H1 (cell line): ENCODE measurements around the gene UBE2F. TPM values are rescaled to one million over a fixed set of nuclear protein-coding genes. Genes with fewer than 3 reads are reported as not detected.
A peak's percentile ranks its signal among the peaks of the same experiment; 100 is the strongest.

Source experiments
- CTCF ChIA-PET: fragments of 300-600 bp; sonication (Branson Sonifier 250); formaldehyde crosslinking; loops from one replicate; lab custom pipeline; 2021; ENCODE audit not compliant: partially characterized antibody; lab: Charles Lee
- POLR2A ChIA-PET: fragments of 300-600 bp; sonication (Branson Sonifier 250); formaldehyde crosslinking; loops from one replicate; lab custom pipeline; 2021; ENCODE audit warnings: inconsistent platforms; ENCODE audit not compliant: partially characterized antibody; lab: Charles Lee
- DNase-seq, 2 experiments: peaks; one replicate each; pipeline versions ENCODE4 v3.0.0 to v3.0.0-alpha.2; 2010 to 2022; ENCODE audit warnings: low spot score in 2 of 2, low read depth in 1 of 2, mixed read lengths in 1 of 2
- FAIRE-seq: peaks from 2 replicates; lab custom pipeline; 2011; peaks lifted over from hg19 to GRCh38; lab: Jason Lieb, UNC
- H2AFZ ChIP-seq: 2 replicates; pipeline ENCODE4 v1.8.1; 2012; ENCODE audit warnings: low read length, inconsistent platforms
- H2AK5ac ChIP-seq: 2 replicates; pipeline ENCODE4 v1.6.1; 2013; ENCODE audit warnings: low read depth, low read length
- H2BK120ac ChIP-seq: replicated peaks from 2 replicates; pipeline ENCODE3; 2013; ENCODE audit warnings: low read depth, low read length, inconsistent platforms
- H2BK12ac ChIP-seq: 2 replicates; pipeline ENCODE4 v1.6.1; 2013; ENCODE audit warnings: low read depth, low read length
- H2BK15ac ChIP-seq: 2 replicates; pipeline ENCODE4 v1.6.1; 2013; ENCODE audit warnings: low read length
- H2BK20ac ChIP-seq: 2 replicates; pipeline ENCODE4 v1.6.1; 2013; ENCODE audit warnings: low read length
- H2BK5ac ChIP-seq: 2 replicates; pipeline ENCODE4 v1.6.1; 2013; ENCODE audit warnings: low read depth, low read length
- H3K14ac ChIP-seq: 2 replicates; pipeline ENCODE4 v1.6.1; 2013; ENCODE audit warnings: inconsistent platforms; ENCODE audit not compliant: insufficient read length
- H3K18ac ChIP-seq: 2 replicates; pipeline ENCODE4 v1.6.1; 2013; ENCODE audit warnings: low read length; ENCODE audit errors: extremely low read depth
- H3K23ac ChIP-seq: 2 replicates; pipeline ENCODE4 v1.6.1; 2013; ENCODE audit warnings: inconsistent platforms; ENCODE audit not compliant: insufficient read length
- H3K23me2 ChIP-seq: 2 replicates; pipeline ENCODE4 v1.6.1; 2013; ENCODE audit warnings: low read depth, low read length
- H3K27ac ChIP-seq: 2 replicates; pipeline ENCODE4 v1.6.1; 2011; ENCODE audit warnings: low read depth, low read length, inconsistent platforms
- H3K27me3 ChIP-seq, 4 experiments: replicated peaks in 1 of 4; 1 replicate in 1 of 4; 2 replicates in 3 of 4; pipeline versions ENCODE4 v1.6.1 to v1.8.1; 2011 to 2013; ENCODE audit warnings: low read length in 3 of 4, mild to moderate bottlenecking in 3 of 4, inconsistent platforms in 2 of 4, mixed read lengths in 2 of 4, moderate library complexity in 1 of 4; ENCODE audit not compliant: control insufficient read depth in 3 of 4, insufficient read depth in 3 of 4; ENCODE audit errors: extremely low read depth in 1 of 4
- H3K36me3 ChIP-seq, 4 experiments: 2 replicates each; pipeline versions ENCODE4 v1.6.1 to v1.8.1; 2011 to 2013; ENCODE audit warnings: mild to moderate bottlenecking in 4 of 4, low read length in 3 of 4, moderate library complexity in 2 of 4, control low read depth in 1 of 4, inconsistent platforms in 1 of 4; ENCODE audit not compliant: insufficient read depth in 4 of 4, control insufficient read depth in 2 of 4
- H3K4ac ChIP-seq: replicated peaks from 2 replicates; pipeline ENCODE3; 2013; ENCODE audit warnings: low read length, low read depth, mixed read lengths, inconsistent platforms; ENCODE audit not compliant: insufficient read length
- H3K4me1 ChIP-seq, 4 experiments: replicated peaks in 1 of 4; 1 replicate in 1 of 4; 2 replicates in 3 of 4; pipeline versions ENCODE4 v1.6.1 to v1.8.1; 2011 to 2013; ENCODE audit warnings: low read length in 3 of 4, inconsistent platforms in 2 of 4, mixed read lengths in 1 of 4; ENCODE audit not compliant: insufficient read depth in 4 of 4, control insufficient read depth in 3 of 4
- H3K4me2 ChIP-seq, 2 experiments: 2 replicates each; pipeline versions ENCODE4 v1.6.1 to v1.8.1; 2011 to 2013; ENCODE audit warnings: low read depth in 2 of 2, low read length in 2 of 2, control low read depth in 1 of 2, inconsistent platforms in 1 of 2, mild to moderate bottlenecking in 1 of 2; ENCODE audit not compliant: insufficient read depth in 1 of 2
- H3K4me3 ChIP-seq, 4 experiments: fragments of 200-600, 300-600 bp in 1 of 4; sonication (generic), shearing (Covaris generic), sonication (Bioruptor Twin) in 1 of 4; 2 replicates each; pipeline versions ENCODE4 v1.5.1 to v1.8.1; 2011 to 2016; ENCODE audit warnings: low read length in 4 of 4, low read depth in 3 of 4, control low read depth in 2 of 4, inconsistent platforms in 2 of 4, mild to moderate bottlenecking in 2 of 4, mixed read lengths in 1 of 4, moderate library complexity in 1 of 4; ENCODE audit not compliant: insufficient read depth in 2 of 4; ENCODE audit errors: extremely low read depth in 1 of 4
- H3K56ac ChIP-seq: replicated peaks from 2 replicates; pipeline ENCODE3; 2013; ENCODE audit warnings: low read depth, mild to moderate bottlenecking, mixed read lengths, low read length, inconsistent platforms; ENCODE audit not compliant: insufficient read length
- H3K79me1 ChIP-seq: 2 replicates; pipeline ENCODE4 v1.6.1; 2013; ENCODE audit warnings: low read depth, low read length, control low read depth
- H3K79me2 ChIP-seq, 2 experiments: 2 replicates each; pipeline versions ENCODE4 v1.6.1 to v1.8.1; 2012 to 2013; ENCODE audit warnings: low read length in 2 of 2, mild to moderate bottlenecking in 2 of 2, inconsistent platforms in 1 of 2; ENCODE audit not compliant: insufficient read depth in 2 of 2, control insufficient read depth in 1 of 2
- H3K9ac ChIP-seq, 4 experiments: replicated peaks in 1 of 4; 1 replicate in 1 of 4; 2 replicates in 3 of 4; pipeline versions ENCODE4 v1.6.1 to v1.8.1; 2011 to 2013; ENCODE audit warnings: low read depth in 3 of 4, low read length in 3 of 4, control low read depth in 2 of 4, mild to moderate bottlenecking in 2 of 4, moderate library complexity in 2 of 4, inconsistent platforms in 1 of 4; ENCODE audit errors: extremely low read depth in 1 of 4
- H3K9me3 ChIP-seq, 2 experiments: 2 replicates each; pipeline versions ENCODE4 v1.6.1 to v1.8.1; 2012 to 2013; ENCODE audit warnings: mild to moderate bottlenecking in 2 of 2, moderate library complexity in 2 of 2, control low read depth in 1 of 2, inconsistent platforms in 1 of 2, low read depth in 1 of 2, low read length in 1 of 2, mixed read lengths in 1 of 2; ENCODE audit not compliant: insufficient read depth in 2 of 2
- H4K20me1 ChIP-seq, 2 experiments: replicated peaks in 1 of 2; 2 replicates each; pipeline versions ENCODE3 to v1.8.1; 2011 to 2013; ENCODE audit warnings: inconsistent platforms in 2 of 2, low read length in 2 of 2, mild to moderate bottlenecking in 1 of 2; ENCODE audit not compliant: insufficient read depth in 2 of 2, control insufficient read depth in 1 of 2
- H4K5ac ChIP-seq: 2 replicates; pipeline ENCODE4 v1.6.1; 2013; ENCODE audit warnings: low read length, low read depth, mixed read lengths, inconsistent platforms; ENCODE audit not compliant: insufficient read length
- H4K8ac ChIP-seq: 2 replicates; pipeline ENCODE4 v1.8.0; 2013; ENCODE audit warnings: mild to moderate bottlenecking, moderate library complexity, low read length, inconsistent platforms; ENCODE audit not compliant: insufficient read depth; ENCODE audit errors: extremely low read depth
- H4K91ac ChIP-seq: replicated peaks from 2 replicates; pipeline ENCODE3; 2013; ENCODE audit warnings: low read length, mixed read lengths, inconsistent platforms; ENCODE audit not compliant: insufficient read length
- CHD2 ChIP-seq: IDR thresholded peaks from 2 replicates; pipeline ENCODE4 v1.6.1; 2012; ENCODE audit warnings: low read length, improper control_type of control experiment
- WGBS, 2 experiments: shearing (Covaris generic) in 1 of 2; methylation state at CpG; one replicate each; pipeline versions ENCODE4 v1.1.6 to v1.1.7; 2013 to 2015; ENCODE audit warnings: low lambda C conversion rate in 2 of 2, mixed read lengths in 2 of 2, inconsistent platforms in 1 of 2, low coverage in 1 of 2, missing lambda C conversion rate in 1 of 2; ENCODE audit not compliant: insufficient replicate concordance in 2 of 2, insufficient coverage in 1 of 2, insufficient read length in 1 of 2; ENCODE audit errors: extremely low coverage in 1 of 2, missing lambda C conversion rate in 1 of 2; 5-methylcytosine and 5-hydroxymethylcytosine counted together
- polyA plus RNA-seq, 7 experiments: library from polyadenylated mRNA; depleted of rRNA in 3 of 7; stranded (reverse) in 5 of 7; unstranded in 2 of 7; fragments of >200 nt in 5 of 7; fragments of 200-250 nt in 2 of 7; gene quantifications; 1 replicate in 5 of 7; 2 replicates in 1 of 7; 4 replicates in 1 of 7; pipeline versions ENCODE4 v1.2.1 to v1.2.3, GENCODE V29; 2011 to 2013; ENCODE audit warnings: missing spikeins in 2 of 7, mixed read lengths in 2 of 7
- total RNA-seq: library from RNA; stranded (reverse); fragmentation: NEBNext Ultra II Directional; extraction: Animal tissue kit (Norgen Biotek cat#: 25700); gene quantifications from 2 replicates; pipeline ENCODE4 v1.2.1, GENCODE V29; 2021

The UBE2F gene
- total and polyA plus RNA-seq, 2 of the 8 experiments (the other 6 are each of a cell fraction or from before 2014, with no cell fraction given), result 43.3 to 59.8 TPM

DNA sequence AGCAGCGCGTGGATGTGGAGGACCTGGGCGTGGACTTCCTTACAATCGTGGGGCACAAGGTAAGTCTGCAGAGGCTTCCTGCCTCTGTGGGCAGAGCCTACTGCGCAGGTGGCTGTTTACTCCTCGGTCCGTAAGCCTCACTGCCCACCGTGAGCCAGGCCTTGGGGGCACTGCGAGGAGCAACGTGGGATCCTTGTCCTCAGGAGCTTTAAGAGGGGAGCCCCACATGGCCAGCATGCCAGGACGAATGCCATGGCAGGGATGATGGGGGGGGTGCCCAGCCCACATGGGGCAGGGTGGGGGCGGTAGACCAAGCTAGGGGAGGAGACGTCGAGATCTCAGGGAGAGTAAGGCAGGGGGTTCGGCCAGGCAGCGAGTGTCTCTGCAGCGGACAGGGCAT, 115.3 kb downstream of the UBE2F start:
- Histone ChIP-seq H3K23me2 (no peaks in the 10 kb centered on the region), H4K20me1 (peaks cover 4 to 8% of the 10 kb centered on the region in 2 experiments), H3K4me3 (no peak overlapping the region), H3K79me1 (no peaks in the 10 kb centered on the region), H3K4ac (no peak overlapping the region), H3K4me2 (no peak overlapping the region), H2AK5ac (no peak overlapping the region), H3K4me1 (no peaks in the 10 kb centered on the region; a peak in 1 of 7 replicates), H3K23ac (no peak overlapping the region), H2BK20ac (no peak overlapping the region), H2BK120ac (no peak overlapping the region), H3K27ac (no peak overlapping the region; the same call in 1 of the 2 replicates), H3K79me2 (peaks cover 0 to 17% of the 10 kb centered on the region in 2 experiments; a peak in 2 of 4 replicates), H2BK15ac (no peak overlapping the region), H4K91ac (no peak overlapping the region), H3K18ac (no peak overlapping the region), H2BK12ac (0 out of 2 replicates have a peak overlapping the region, but pooled peaks have one; percentile 9), H3K27me3 (no peaks in the 10 kb centered on the region), H2BK5ac (peak overlapping the region; percentile 60; the same call in 1 of the 2 replicates), H4K8ac (no peak overlapping the region), H3K56ac (no peak overlapping the region), H3K9ac (no peak overlapping the region), H2AFZ (no peak overlapping the region), H3K9me3 (no peaks in the 10 kb centered on the region), H3K14ac (no peak overlapping the region), H3K36me3 (peaks cover 21 to 57% (median 41%) of the 10 kb centered on the region in 4 experiments), H4K5ac (no peak overlapping the region)
- FAIRE-seq (no peak), DNase-seq (peak in 1 of 2 experiments; percentile 33)
- ChIA-PET POLR2A (interaction anchor here (0.9 to 2.8 kb wide), 6 partner anchors 8 to 22 kb away, joined by 3 to 17 read pairs (median 4); partner anchors contain the start of gene SCLY), CTCF (interaction anchor here (1.0 to 1.6 kb wide), 4 partner anchors 16 to 177 kb away, joined by 3 to 6 read pairs (median 4); no protein-coding TSS in a partner anchor)
- no peak for TF ChIP-seq CHD2
- WGBS, 2 experiments, result 92% methylated on average over 15 of the region's 17 CpGs; no CpG with 5 or more reads in 1 of the 2 experiments
